ENCODE measurements around the gene SRRT. TPM values are rescaled to one million over a fixed set of nuclear protein-coding genes. Genes with fewer than 3 reads are reported as not detected.

SRRT gene
- 10 to 100 TPM; 33.4 to 49.6 TPM for total RNA-seq

- H3K4me3 ChIP-seq: peak within 1 kb of the TSS; percentile 90
- peak; percentile 19 to 48 for TF ChIP-seq CTCF (IDR thresholded peaks at IDR 0.05)
- H3K9me3 ChIP-seq: no peaks in the 10 kb centered on the region
- peak within 1 kb of the TSS; percentile 95 to 97 for H3K27ac ChIP-seq
- H3K36me3 ChIP-seq: peaks cover 42% of the 10 kb centered on the region
- DNase-seq (ENCODE audit: low spot score): peak; percentile 98
- no peaks in the 10 kb centered on the region for H3K27me3 ChIP-seq
- H3K4me1 ChIP-seq: peaks cover 0 to 48% of the 10 kb centered on the region in 2 donors
These were observed at the start of gene SRRT for GRCh38 chr7:100874577-100875355. SRRT (plus strand) TSS chr7:100875103; CDS start chr7:100875591, 488 bp downstream.

GRCh38 chr7:100825215-100825671 is 49.7 kb upstream of the SRRT start:
- Histone ChIP-seq H3K27ac (peak overlapping the region; percentile 75 to 82), H3K4me1 (peaks cover 0 to 52% of the 10 kb centered on the region in 2 donors), H3K27me3 (no peaks in the 10 kb centered on the region), H3K9me3 (no peaks in the 10 kb centered on the region), H3K4me3 (peak overlapping the region; percentile 71 to 81), H3K36me3 (peaks cover 37% of the 10 kb centered on the region)
- no peak for TF ChIP-seq CTCF (IDR thresholded peaks at IDR 0.05)
- no peak for DNase-seq (ENCODE audit: low spot score)

- Histone ChIP-seq H3K4me1 (peaks cover 0 to 52% of the 10 kb centered on the region in 2 donors), H3K36me3 (peaks cover 31% of the 10 kb centered on the region), H3K27me3 (no peaks in the 10 kb centered on the region), H3K4me3 (peak overlapping the region; percentile 71 to 81), H3K27ac (peak overlapping the region; percentile 75 to 82), H3K9me3 (no peaks in the 10 kb centered on the region)
- no peak for DNase-seq (ENCODE audit: low spot score)
- no peak for TF ChIP-seq CTCF (IDR thresholded peaks at IDR 0.05)
These were observed 49.0 kb upstream of the SRRT start for GRCh38 chr7:100825751-100826513.

- Histone ChIP-seq H3K9me3 (no peaks in the 10 kb centered on the region), H3K27me3 (no peaks in the 10 kb centered on the region), H3K36me3 (peaks cover 24% of the 10 kb centered on the region), H3K27ac (peak overlapping the region; percentile 75 to 82), H3K4me1 (peaks cover 0 to 52% of the 10 kb centered on the region in 2 donors), H3K4me3 (peak overlapping the region; percentile 71 to 81)
- TF ChIP-seq CTCF (IDR thresholded peaks at IDR 0.05): no peak
- DNase-seq (ENCODE audit: low spot score): no peak
These were observed 48.2 kb upstream of the SRRT start for GRCh38 chr7:100826514-100827329.

Data from right atrium auricular region (tissue), 2 donors.